ENCODE data around the gene SND1.
"Not testable (repeated sequence)": the region's sequence is repeated elsewhere in the genome, so short reads cannot be mapped to it uniquely, and the experiment has no call there.

Gene SND1

GRCh38 chr7:127832592-127832991 lies 180.6 kb downstream of the SND1 start:
- TF ChIP-seq CTCF (IDR thresholded peaks at IDR 0.05; ENCODE audit: low read depth, low read length): no peak
- no peak overlapping the region for H3K4me3 ChIP-seq (ENCODE audit: low read depth, low read length)
- H3K9me3 ChIP-seq (ENCODE audit: severe bottlenecking): no peaks in the 10 kb centered on the region
- H3K27me3 ChIP-seq (ENCODE audit: insufficient read depth, low read depth, severe bottlenecking): no peaks in the 10 kb centered on the region
- DNase-seq: no peak
- H3K36me3 ChIP-seq: no peaks in the 10 kb centered on the region
- H3K27ac ChIP-seq: no peak overlapping the region

GRCh38 chr7:127833641-127834040 lies 181.6 kb downstream of the SND1 start:
- no peak for TF ChIP-seq CTCF (IDR thresholded peaks at IDR 0.05; ENCODE audit: low read depth, low read length)
- H3K27ac ChIP-seq: no peak overlapping the region
- H3K9me3 ChIP-seq (ENCODE audit: severe bottlenecking): peaks cover 4% of the 10 kb centered on the region
- H3K27me3 ChIP-seq (ENCODE audit: insufficient read depth, low read depth, severe bottlenecking): no peaks in the 10 kb centered on the region
- H3K36me3 ChIP-seq: no peaks in the 10 kb centered on the region
- no peak overlapping the region for H3K4me3 ChIP-seq (ENCODE audit: low read depth, low read length)
- DNase-seq: no peak

- H3K36me3 ChIP-seq: no peaks in the 10 kb centered on the region
- H3K9me3 ChIP-seq (ENCODE audit: severe bottlenecking): peaks cover 4% of the 10 kb centered on the region
- no peak overlapping the region for H3K4me3 ChIP-seq (ENCODE audit: low read depth, low read length)
- DNase-seq: no peak
- H3K27me3 ChIP-seq (ENCODE audit: insufficient read depth, low read depth, severe bottlenecking): no peaks in the 10 kb centered on the region
- no peak for TF ChIP-seq CTCF (IDR thresholded peaks at IDR 0.05; ENCODE audit: low read depth, low read length)
- H3K27ac ChIP-seq: no peak overlapping the region
These were observed 183.7 kb downstream of the SND1 start for GRCh38 chr7:127835679-127836078.

- not testable (repeated sequence) for H3K4me3 ChIP-seq (ENCODE audit: low read depth, low read length); DNase-seq; H3K36me3 ChIP-seq; H3K9me3 ChIP-seq (ENCODE audit: severe bottlenecking); H3K27ac ChIP-seq; H3K27me3 ChIP-seq (ENCODE audit: insufficient read depth, low read depth, severe bottlenecking)
These were observed 185.9 kb downstream of the SND1 start for GRCh38 chr7:127837816-127838410.

- Histone ChIP-seq H3K27ac (no peak overlapping the region), H3K4me3 (ENCODE audit: low read depth, low read length) (no peak overlapping the region), H3K9me3 (ENCODE audit: severe bottlenecking) (peaks cover 4% of the 10 kb centered on the region), H3K27me3 (ENCODE audit: insufficient read depth, low read depth, severe bottlenecking) (no peaks in the 10 kb centered on the region), H3K36me3 (no peaks in the 10 kb centered on the region)
- DNase-seq: no peak
- no peak for TF ChIP-seq CTCF (IDR thresholded peaks at IDR 0.05; ENCODE audit: low read depth, low read length)
These were observed 186.9 kb downstream of the SND1 start for GRCh38 chr7:127838816-127839415.

GRCh38 chr7:127840226-127840951 lies 188.4 kb downstream of the SND1 start:
- no peaks in the 10 kb centered on the region; the same call in 1 of the 2 replicates for H3K36me3 ChIP-seq
- TF ChIP-seq CTCF (IDR thresholded peaks at IDR 0.05; ENCODE audit: low read depth, low read length): no peak
- no peak overlapping the region for H3K4me3 ChIP-seq (ENCODE audit: low read depth, low read length)
- DNase-seq: no peak
- no peaks in the 10 kb centered on the region for H3K27me3 ChIP-seq (ENCODE audit: insufficient read depth, low read depth, severe bottlenecking)
- no peak overlapping the region for H3K27ac ChIP-seq
- H3K9me3 ChIP-seq (ENCODE audit: severe bottlenecking): peaks cover 4% of the 10 kb centered on the region
